Esophagus squamous epithelium (tissue), 5 donors: Measurements from ENCODE around the gene NAB1. TPM values are rescaled to one million over a fixed set of nuclear protein-coding genes. Genes with fewer than 3 reads are reported as not detected.

Experiments used
- DNase-seq: peaks from one replicate; lab custom pipeline; 2025; lab: John Stamatoyannopoulos, UW
- H3K27ac ChIP-seq, 4 donors: fragments of 200-600 bp; sonication (generic); one replicate each; pipeline ENCODE4 v1.5.1; 2016 to 2019; ENCODE audit warnings: mild to moderate bottlenecking in 1 of 4
- H3K27me3 ChIP-seq, 4 donors: fragments of 200-600 bp; sonication (generic); 1 replicate in 3 of 4; 2 replicates in 1 of 4; pipeline versions ENCODE4 v1.5.1 to v1.6.0; 2017 to 2021; ENCODE audit warnings: antibody characterized with exemption in 1 of 4
- H3K36me3 ChIP-seq, 3 donors: fragments of 200-600 bp; sonication (generic); one replicate each; pipeline ENCODE4 v1.5.1; 2016 to 2019
- H3K4me1 ChIP-seq, 3 donors: fragments of 200-600 bp; sonication (generic); one replicate each; pipeline ENCODE4 v1.5.1; 2017 to 2019
- H3K4me3 ChIP-seq, 4 donors: fragments of 200-600 bp; sonication (generic); 1 replicate in 3 of 4; 2 replicates in 1 of 4; pipeline ENCODE4 v1.5.1; 2016 to 2019; ENCODE audit warnings: mild to moderate bottlenecking in 2 of 4, moderate library complexity in 1 of 4
- H3K9me3 ChIP-seq, 3 donors: fragments of 200-600 bp; sonication (generic); one replicate each; pipeline ENCODE4 v1.5.1; 2016 to 2019
- CTCF ChIP-seq, 6 experiments: fragments of 450-650 bp in 4 of 6; fragments of 200-600 bp in 2 of 6; sonication (generic) in 2 of 6; IDR thresholded peaks; one replicate each; pipeline ENCODE4 v1.5.1; 2016 to 2019; ENCODE audit warnings: antibody characterized with exemption in 6 of 6, mild to moderate bottlenecking in 4 of 6, moderate library complexity in 4 of 6
- POLR2A ChIP-seq, 4 donors: fragments of 450-650 bp; IDR thresholded peaks; one replicate each; pipeline ENCODE4 v1.6.1; 2017; ENCODE audit warnings: antibody characterized with exemption in 4 of 4, mild to moderate bottlenecking in 4 of 4, moderate library complexity in 3 of 4
- WGBS, 2 donors: methylation state at CpG; one replicate each; pipeline ENCODE4 v1.1.5; 2018; 5-methylcytosine and 5-hydroxymethylcytosine counted together
- intact Hi-C: fragments of 100-400 bp; cut with DNase I; formaldehyde crosslinking; loops from one replicate; pipeline ENCODE4 v1.15.0; 2022
- total RNA-seq, 4 donors: library from RNA; depleted of rRNA; stranded (reverse); fragments of >200 nt; gene quantifications; one replicate each; pipeline ENCODE4 v1.1.0, GENCODE V29; 2016
- donor health status: DM: yes; HTN: yes; CAD: no.

Gene NAB1
- total RNA-seq, 4 donors from 2014 or later: 36.7 to 69.8 (median 67.7) TPM

- Histone ChIP-seq H3K4me3 (no peak overlapping the region), H3K9me3 (no peaks in the 10 kb centered on the region), H3K27me3 (no peaks in the 10 kb centered on the region), H3K4me1 (peaks cover 20 to 28% (median 25%) of the 10 kb centered on the region in 3 donors), H3K36me3 (no peaks in the 10 kb centered on the region), H3K27ac (no peak overlapping the region)
- WGBS, 2 donors: 85 to 86% methylated on average over 3 of the region's 3 CpGs
- intact Hi-C loops: loop anchor here (10.0 kb wide), 1 partner anchor 100 kb away; the partner anchor contains the start of gene NEMP2
- no peak for DNase-seq
- TF ChIP-seq POLR2A (IDR thresholded peaks at IDR 0.05): no peak
- TF ChIP-seq CTCF (IDR thresholded peaks at IDR 0.05): no peak
Measured at GRCh38 chr2:190634381-190634780, 14.5 kb upstream of the NAB1 start.

GRCh38 chr2:190635781-190636180 lies 13.1 kb upstream of the NAB1 start:
- H3K4me3 ChIP-seq: no peak overlapping the region
- peak overlapping the region in 1 of 4 donors; percentile 67 for H3K27ac ChIP-seq
- no peaks in the 10 kb centered on the region for H3K36me3 ChIP-seq
- intact Hi-C loops: loop anchor here (10.0 kb wide), 1 partner anchor 101 kb away; the partner anchor contains the start of gene NEMP2
- H3K27me3 ChIP-seq: no peaks in the 10 kb centered on the region
- WGBS, 2 donors: 85 to 86% methylated on average over 4 of the region's 4 CpGs
- H3K9me3 ChIP-seq: no peaks in the 10 kb centered on the region
- no peak for TF ChIP-seq POLR2A (IDR thresholded peaks at IDR 0.05)
- peak in 1 of 6 experiments; percentile 17 for TF ChIP-seq CTCF (IDR thresholded peaks at IDR 0.05)
- no peak for DNase-seq
- H3K4me1 ChIP-seq: peaks cover 20 to 28% (median 25%) of the 10 kb centered on the region in 3 donors

- DNase-seq: no peak
- H3K4me3 ChIP-seq: no peak overlapping the region
- peak overlapping the region; percentile 57 to 78 (median 67) for H3K27ac ChIP-seq
- peaks cover 20 to 28% (median 25%) of the 10 kb centered on the region in 3 donors for H3K4me1 ChIP-seq
- 19 to 24% methylated on average over 3 of the region's 3 CpGs for WGBS, 2 donors
- no peaks in the 10 kb centered on the region for H3K27me3 ChIP-seq
- no peaks in the 10 kb centered on the region for H3K9me3 ChIP-seq
- intact Hi-C loops: loop anchor here (10.0 kb wide), 1 partner anchor 102 kb away; the partner anchor contains the start of gene NEMP2
- TF ChIP-seq POLR2A (IDR thresholded peaks at IDR 0.05): no peak
- TF ChIP-seq CTCF (IDR thresholded peaks at IDR 0.05): no peak
- H3K36me3 ChIP-seq: no peaks in the 10 kb centered on the region
Measured at GRCh38 chr2:190636361-190636760, 12.5 kb upstream of the NAB1 start.

GRCh38 chr2:190637281-190637734 lies 11.6 kb upstream of the NAB1 start:
- no peaks in the 10 kb centered on the region for H3K36me3 ChIP-seq
- no peak overlapping the region for H3K4me3 ChIP-seq
- no peaks in the 10 kb centered on the region for H3K9me3 ChIP-seq
- WGBS, 2 donors: 63 to 80% methylated on average over 1 of the region's 1 CpG
- intact Hi-C loops: loop anchor here (10.0 kb wide), 1 partner anchor 103 kb away; the partner anchor contains the start of gene NEMP2
- H3K27me3 ChIP-seq: no peaks in the 10 kb centered on the region
- peaks cover 20 to 28% (median 25%) of the 10 kb centered on the region in 3 donors for H3K4me1 ChIP-seq
- TF ChIP-seq CTCF (IDR thresholded peaks at IDR 0.05) (no peak), POLR2A (IDR thresholded peaks at IDR 0.05) (no peak)
- no peak for DNase-seq
- H3K27ac ChIP-seq: peak overlapping the region; percentile 57 to 78 (median 67)

GRCh38 chr2:190637903-190638618 lies 10.8 kb upstream of the NAB1 start:
- Histone ChIP-seq H3K9me3 (no peaks in the 10 kb centered on the region), H3K27me3 (no peaks in the 10 kb centered on the region), H3K36me3 (no peaks in the 10 kb centered on the region), H3K27ac (peak overlapping the region in 3 of 4 donors; percentile 67 to 78 (median 67)), H3K4me1 (peaks cover 20 to 28% (median 25%) of the 10 kb centered on the region in 3 donors), H3K4me3 (no peak overlapping the region)
- DNase-seq: no peak
- no peak for TF ChIP-seq POLR2A (IDR thresholded peaks at IDR 0.05)
- no peak for TF ChIP-seq CTCF (IDR thresholded peaks at IDR 0.05)
- WGBS, 2 donors: 64 to 65% methylated on average over 8 of the region's 8 CpGs
- intact Hi-C loops: loop anchor here (10.0 kb wide), 1 partner anchor 103 kb away; the partner anchor contains the start of gene NEMP2
